HepG2 (cell line): ENCODE data around the gene TEX14. TPM values are rescaled to one million over a fixed set of nuclear protein-coding genes. Genes with fewer than 3 reads are reported as not detected.

Experiments used
- ATF1 ChIP-seq: IDR thresholded peaks from 2 replicates; pipeline ENCODE4 v1.6.1; 2016; ENCODE audit warnings: mild to moderate bottlenecking, control low read depth
- ATF5 ChIP-seq: sonication (generic); formaldehyde crosslinking; IDR thresholded peaks from 2 replicates; pipeline ENCODE4 v1.4.0; 2020; ENCODE audit warnings: mild to moderate bottlenecking, low read depth, missing genetic modification reagents
- BCLAF1 ChIP-seq: fragments of 450-650 bp; IDR thresholded peaks from 2 replicates; pipeline ENCODE4 v1.6.1; 2017; ENCODE audit warnings: mild to moderate bottlenecking
- GRHL1 ChIP-seq: sonication (generic); formaldehyde crosslinking; conservative IDR thresholded peaks from 2 replicates; pipeline ENCODE4 v1.8.0; 2022; ENCODE audit warnings: missing genetic modification reagents
- HIVEP1 ChIP-seq: sonication (generic); formaldehyde crosslinking; IDR thresholded peaks from 2 replicates; pipeline ENCODE4 v1.4.0; 2020; ENCODE audit warnings: mild to moderate bottlenecking, missing genetic modification reagents
- KMT2B ChIP-seq: IDR thresholded peaks from 2 replicates; pipeline ENCODE4 v1.6.1; 2016; ENCODE audit warnings: missing genetic modification reagents, missing compliant biosample characterization
- NBN ChIP-seq: fragments of 450-650 bp; conservative IDR thresholded peaks from 2 replicates; pipeline ENCODE4 v1.6.1; 2017
- PRPF4 ChIP-seq: fragments of 200-400 bp; formaldehyde crosslinking; IDR thresholded peaks from 2 replicates; pipeline ENCODE4 v1.6.1; 2016; ENCODE audit warnings: low read length, low read depth; ENCODE audit not compliant: poor library complexity, severe bottlenecking
- ZBTB10 ChIP-seq: sonication (generic); formaldehyde crosslinking; IDR thresholded peaks from 2 replicates; pipeline ENCODE4 v1.4.0; 2020; ENCODE audit warnings: missing genetic modification reagents, borderline replicate concordance
- ZNF124 ChIP-seq: sonication (generic); formaldehyde crosslinking; IDR thresholded peaks from 2 replicates; pipeline ENCODE4 v1.4.0; 2020; ENCODE audit warnings: missing genetic modification reagents
- ZNF446 ChIP-seq: sonication (generic); formaldehyde crosslinking; IDR thresholded peaks from 2 replicates; pipeline ENCODE4 v1.5.0; 2020; ENCODE audit warnings: mild to moderate bottlenecking, missing genetic modification reagents
- ZNF546 ChIP-seq: sonication (generic); formaldehyde crosslinking; conservative IDR thresholded peaks from 2 replicates; pipeline ENCODE4 v1.8.1; 2023; ENCODE audit warnings: mild to moderate bottlenecking, missing genetic modification reagents
- ZNF574 ChIP-seq: sonication (generic); formaldehyde crosslinking; IDR thresholded peaks from 2 replicates; pipeline ENCODE4 v1.4.0; 2020; ENCODE audit warnings: missing genetic modification reagents
- ZNF740 ChIP-seq: sonication (generic); formaldehyde crosslinking; IDR thresholded peaks from 2 replicates; pipeline ENCODE4 v1.4.0; 2020; ENCODE audit warnings: missing genetic modification reagents
- polyA plus RNA-seq, 8 experiments: library from polyadenylated mRNA; depleted of rRNA in 3 of 8; stranded (reverse) in 7 of 8; unstranded in 1 of 8; fragments of >200 nt; fragmentation: Illumina TruSeq in 4 of 8; extraction: Trizol in 4 of 8; gene quantifications; 2 replicates each; pipeline versions ENCODE4 v1.2.1 to v1.2.3, GENCODE V29; 2011 to 2016; ENCODE audit warnings: low read depth in 4 of 8, missing spikeins in 1 of 8, mixed read lengths in 1 of 8; ENCODE audit not compliant: insufficient read depth in 1 of 8
- total RNA-seq, 5 experiments: library from RNA; depleted of rRNA; stranded (reverse); fragments of >200 nt; fragmentation: Illumina TruSeq; extraction: Trizol; gene quantifications; 2 replicates each; pipeline ENCODE4 v1.2.3, GENCODE V29; 2016; ENCODE audit warnings: low read depth in 1 of 5
- TF ChIP-seq, protein P1 (sequence below): sonication (generic); formaldehyde crosslinking; conservative IDR thresholded peaks from 2 replicates; pipeline ENCODE4 v1.8.0; 2022; ENCODE audit warnings: low read depth, missing genetic modification reagents

The TEX14 gene
- total and polyA plus RNA-seq, 2 of the 13 experiments (the other 11 are each of a cell fraction or from before 2014, with no cell fraction given): 0.04 to 0.07 TPM

- TF ChIP-seq GRHL1 (CRISPR knock-in tag) (no peak), ZNF124 (CRISPR knock-in tag) (peak; percentile 93), HIVEP1 (peak; percentile 77), PRPF4 (peak; percentile 95), ATF5 (CRISPR knock-in tag) (0 out of 2 replicates have a peak, but pooled peaks have one; percentile 84), NBN (no peak), ZBTB10 (CRISPR knock-in tag) (peak; percentile 78; the same call in 1 of the 2 replicates), KMT2B (CRISPR knock-in tag) (peak; percentile 95), ZNF546 (CRISPR knock-in tag) (peak; percentile 99), BCLAF1 (no peak), ZNF740 (CRISPR knock-in tag) (0 out of 2 replicates have a peak, but pooled peaks have one; percentile 58), ZNF446 (peak; percentile 63; the same call in 1 of the 2 replicates), ZNF574 (CRISPR knock-in tag) (peak; percentile 84), ATF1 (CRISPR knock-in tag) (peak; percentile 97)
- TF ChIP-seq, protein P1, sequence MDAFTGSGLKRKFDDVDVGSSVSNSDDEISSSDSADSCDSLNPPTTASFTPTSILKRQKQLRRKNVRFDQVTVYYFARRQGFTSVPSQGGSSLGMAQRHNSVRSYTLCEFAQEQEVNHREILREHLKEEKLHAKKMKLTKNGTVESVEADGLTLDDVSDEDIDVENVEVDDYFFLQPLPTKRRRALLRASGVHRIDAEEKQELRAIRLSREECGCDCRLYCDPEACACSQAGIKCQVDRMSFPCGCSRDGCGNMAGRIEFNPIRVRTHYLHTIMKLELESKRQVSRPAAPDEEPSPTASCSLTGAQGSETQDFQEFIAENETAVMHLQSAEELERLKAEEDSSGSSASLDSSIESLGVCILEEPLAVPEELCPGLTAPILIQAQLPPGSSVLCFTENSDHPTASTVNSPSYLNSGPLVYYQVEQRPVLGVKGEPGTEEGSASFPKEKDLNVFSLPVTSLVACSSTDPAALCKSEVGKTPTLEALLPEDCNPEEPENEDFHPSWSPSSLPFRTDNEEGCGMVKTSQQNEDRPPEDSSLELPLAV (CRISPR knock-in tag): no peak
Measured at GRCh38 chr17:58692239-58693055, 602 bp upstream of the TEX14 start, which contains the start of gene RAD51C (continued).
